HCT116 (cell line): ENCODE measurements around the gene CHSY1. TPM values are rescaled to one million over a fixed set of nuclear protein-coding genes. Genes with fewer than 3 reads are reported as not detected.

ENCODE experiments used
- ATAC-seq: fragments of 200-7000 bp; cut with Tn5 transposase; 2 replicates; pipeline ENCODE4 v1.9.1; 2020; ENCODE audit warnings: mild to moderate bottlenecking, moderate library complexity
- BruUV-seq: library from RNA; stranded (reverse); fragments of 400-500 nt; replicated peaks from 2 replicates; lab custom pipeline; 2021; lab: Mats Ljungman, UMichigan
- CTCF ChIA-PET: fragments of 300-600 bp; sonication (Branson Sonifier 250); formaldehyde crosslinking; loops from one replicate; lab custom pipeline; 2021; ENCODE audit warnings: antibody characterized with exemption; lab: Charles Lee
- POLR2A ChIA-PET: fragments of 300-600, 350-600 bp; sonication (Branson Sonifier 250); formaldehyde crosslinking; loops from one replicate; lab custom pipeline; 2021; ENCODE audit warnings: antibody characterized with exemption; lab: Charles Lee
- RAD21 ChIA-PET, 2 experiments: fragments of 300-600 bp; sonication (Branson Sonifier 250); formaldehyde crosslinking; loops; one replicate each; lab custom pipeline; 2023; ENCODE audit warnings: low total read pairs in 2 of 2; ENCODE audit not compliant: uncharacterized antibody in 2 of 2, unreplicated experiment in 2 of 2, low non-redundant PET in 1 of 2; lab: Charles Lee
- DNase-seq: peaks from one replicate; pipeline ENCODE4 v3.0.0-alpha.2; 2010; ENCODE audit warnings: low read depth, low spot score
- H2AFZ ChIP-seq: fragments of 200-600 bp; shearing (Covaris generic), sonication (generic); 2 replicates; pipeline ENCODE4 v1.6.1; 2017; ENCODE audit warnings: low read depth, mixed run types, mixed read lengths, antibody characterized with exemption, low read length; ENCODE audit not compliant: poor library complexity, severe bottlenecking
- H3K27ac ChIP-seq: 2 replicates; pipeline ENCODE4 v1.5.1; 2012; ENCODE audit warnings: low read depth, low read length
- H3K27me3 ChIP-seq: fragments of 200-600 bp; sonication (generic); 2 replicates; pipeline ENCODE4 v1.6.1; 2016; ENCODE audit warnings: mixed run types, low read length, mixed read lengths; ENCODE audit not compliant: insufficient read depth
- H3K36me3 ChIP-seq, 2 experiments: fragments of 200-500 bp in 1 of 2; fragments of 200-600 bp in 1 of 2; sonication (Bioruptor generic) in 1 of 2; sonication (generic) in 1 of 2; 2 replicates each; pipeline versions ENCODE4 v1.5.1 to v1.6.1; 2014 to 2016; ENCODE audit warnings: low read length in 2 of 2, inconsistent platforms in 1 of 2, mixed read lengths in 1 of 2, mixed run types in 1 of 2; ENCODE audit not compliant: insufficient read depth in 2 of 2, control insufficient read depth in 1 of 2
- H3K4me1 ChIP-seq, 2 experiments: fragments of 200-600 bp in 1 of 2; sonication (generic) in 1 of 2; 2 replicates each; pipeline versions ENCODE4 v1.5.1 to v1.6.1; 2012 to 2017; ENCODE audit warnings: low read length in 2 of 2, inconsistent platforms in 1 of 2, mild to moderate bottlenecking in 1 of 2, mixed read lengths in 1 of 2, mixed run types in 1 of 2, moderate library complexity in 1 of 2; ENCODE audit not compliant: insufficient read depth in 2 of 2, control insufficient read depth in 1 of 2
- H3K4me2 ChIP-seq: fragments of 200-600 bp; sonication (generic); 2 replicates; pipeline ENCODE4 v1.6.1; 2017; ENCODE audit warnings: mixed run types, low read length, mixed read lengths
- H3K4me3 ChIP-seq, 2 experiments: fragments of 200-600 bp in 1 of 2; sonication (generic) in 1 of 2; replicated peaks in 1 of 2; 2 replicates each; pipeline ENCODE4 v1.5.1; 2011 to 2016; ENCODE audit warnings: low read length in 2 of 2, control low read depth in 1 of 2, low read depth in 1 of 2, mild to moderate bottlenecking in 1 of 2, mixed read lengths in 1 of 2, mixed run types in 1 of 2
- H3K79me2 ChIP-seq: fragments of 200-600 bp; sonication (generic); 2 replicates; pipeline ENCODE4 v1.6.1; 2017; ENCODE audit warnings: mild to moderate bottlenecking, mixed run types, low read length, moderate library complexity, mixed read lengths; ENCODE audit not compliant: insufficient read depth
- H3K9ac ChIP-seq: fragments of 200-600 bp; sonication (generic); 2 replicates; pipeline ENCODE4 v1.6.1; 2016; ENCODE audit warnings: low read length, mixed read lengths
- H3K9me2 ChIP-seq: fragments of 200-600 bp; sonication (generic), shearing (Covaris generic); 2 replicates; pipeline ENCODE4 v1.6.1; 2017; ENCODE audit warnings: mixed run types, mild to moderate bottlenecking, moderate library complexity; ENCODE audit not compliant: insufficient read depth
- H3K9me3 ChIP-seq, 2 experiments: fragments of 200-500 bp in 1 of 2; fragments of 200-600 bp in 1 of 2; sonication (Bioruptor generic) in 1 of 2; sonication (generic) in 1 of 2; 2 replicates each; pipeline ENCODE4 v1.6.1; 2014 to 2017; ENCODE audit warnings: low read length in 2 of 2, mixed read lengths in 2 of 2, inconsistent platforms in 1 of 2, low read depth in 1 of 2, mild to moderate bottlenecking in 1 of 2, mixed run types in 1 of 2, moderate library complexity in 1 of 2; ENCODE audit not compliant: control insufficient read depth in 1 of 2, insufficient read depth in 1 of 2
- H4K20me1 ChIP-seq: fragments of 200-600 bp; sonication (generic), shearing (Covaris generic); 2 replicates; pipeline ENCODE4 v1.6.1; 2017; ENCODE audit warnings: mixed run types, mild to moderate bottlenecking, moderate library complexity; ENCODE audit not compliant: insufficient read depth
- ATF3 ChIP-seq: IDR thresholded peaks from 2 replicates; pipeline ENCODE4 v1.6.1; 2012
- EGR1 ChIP-seq: IDR thresholded peaks from 2 replicates; pipeline ENCODE4 v1.6.1; 2012; ENCODE audit warnings: low read depth
- EZH2 ChIP-seq: fragments of 200-600 bp; sonication (generic); IDR thresholded peaks from 2 replicates; pipeline ENCODE4 v1.6.1; 2017; ENCODE audit warnings: antibody characterized with exemption, mixed run types
- EZH2phosphoT487 ChIP-seq: fragments of 200-600 bp; IDR thresholded peaks from 2 replicates; pipeline ENCODE4 v1.6.1; 2018; ENCODE audit warnings: antibody characterized with exemption, borderline replicate concordance
- FOSL1 ChIP-seq: IDR thresholded peaks from 2 replicates; pipeline ENCODE4 v1.6.1; 2012; ENCODE audit warnings: low read depth
- JUND ChIP-seq: IDR thresholded peaks from 2 replicates; pipeline ENCODE4 v1.6.1; 2012
- POLR2AphosphoS5 ChIP-seq: IDR thresholded peaks from 2 replicates; pipeline ENCODE4 v1.6.1; 2011; ENCODE audit warnings: mild to moderate bottlenecking, low read depth, low read length, moderate library complexity
- RAD21 ChIP-seq: IDR thresholded peaks from 2 replicates; pipeline ENCODE4 v1.6.1; 2012; ENCODE audit warnings: low read depth, mild to moderate bottlenecking
- SIN3A ChIP-seq: IDR thresholded peaks from 2 replicates; pipeline ENCODE4 v1.6.1; 2012; ENCODE audit warnings: low read depth
- SP1 ChIP-seq: IDR thresholded peaks from 2 replicates; pipeline ENCODE4 v1.6.1; 2012; ENCODE audit warnings: low read depth
- SRF ChIP-seq: IDR thresholded peaks from 2 replicates; pipeline ENCODE4 v1.6.1; 2012; ENCODE audit warnings: low read depth
- TCF7L2 ChIP-seq: IDR thresholded peaks from 2 replicates; pipeline ENCODE4 v1.7.0; 2011; ENCODE audit warnings: borderline replicate concordance, inconsistent platforms; ENCODE audit not compliant: insufficient read depth, insufficient read length; ENCODE audit errors: extremely low read depth
- YY1 ChIP-seq: IDR thresholded peaks from 2 replicates; pipeline ENCODE4 v1.6.1; 2011; ENCODE audit warnings: low read length, low read depth, moderate library complexity, mild to moderate bottlenecking; ENCODE audit not compliant: insufficient replicate concordance; ENCODE audit errors: extremely low read depth
- ZFX ChIP-seq: fragments of 450-650 bp; IDR thresholded peaks from 2 replicates; pipeline ENCODE4 v1.6.1; 2017
- ZNF274 ChIP-seq: fragments of 200-500 bp; sonication (Bioruptor generic); IDR thresholded peaks from 2 replicates; pipeline ENCODE4 v1.6.1; 2014; ENCODE audit warnings: mild to moderate bottlenecking, low read depth, low read length, inconsistent platforms
- intact Hi-C: fragments of 100-400 bp; cut with micrococcal nuclease; formaldehyde crosslinking; loops from 2 replicates; pipeline ENCODE4 v1.10.0; 2022
- total RNA-seq: library from RNA; stranded (reverse); gene quantifications from one replicate; pipeline ENCODE4 v1.2.1, GENCODE V29; 2021; ENCODE audit not compliant: unreplicated experiment
- TF ChIP-seq, protein P1 (sequence below), 3 experiments: fragments of 200-600 bp in 1 of 3; sonication (generic) in 1 of 3; IDR thresholded peaks in 2 of 3; conservative IDR thresholded peaks in 1 of 3; 2 replicates each; pipeline ENCODE4 v1.5.1; 2012 to 2017; ENCODE audit warnings: low read depth in 2 of 3, low read length in 2 of 3, antibody characterized with exemption in 1 of 3, borderline replicate concordance in 1 of 3, control low read depth in 1 of 3, mild to moderate bottlenecking in 1 of 3, mixed read lengths in 1 of 3, mixed run types in 1 of 3, moderate library complexity in 1 of 3; ENCODE audit not compliant: insufficient read depth in 1 of 3
- TF ChIP-seq, protein P2 (sequence below): IDR thresholded peaks from 2 replicates; pipeline ENCODE4 v1.6.1; 2012

Gene CHSY1
- total RNA-seq, 1 experiment from 2014 or later: 25.4 TPM

DNA sequence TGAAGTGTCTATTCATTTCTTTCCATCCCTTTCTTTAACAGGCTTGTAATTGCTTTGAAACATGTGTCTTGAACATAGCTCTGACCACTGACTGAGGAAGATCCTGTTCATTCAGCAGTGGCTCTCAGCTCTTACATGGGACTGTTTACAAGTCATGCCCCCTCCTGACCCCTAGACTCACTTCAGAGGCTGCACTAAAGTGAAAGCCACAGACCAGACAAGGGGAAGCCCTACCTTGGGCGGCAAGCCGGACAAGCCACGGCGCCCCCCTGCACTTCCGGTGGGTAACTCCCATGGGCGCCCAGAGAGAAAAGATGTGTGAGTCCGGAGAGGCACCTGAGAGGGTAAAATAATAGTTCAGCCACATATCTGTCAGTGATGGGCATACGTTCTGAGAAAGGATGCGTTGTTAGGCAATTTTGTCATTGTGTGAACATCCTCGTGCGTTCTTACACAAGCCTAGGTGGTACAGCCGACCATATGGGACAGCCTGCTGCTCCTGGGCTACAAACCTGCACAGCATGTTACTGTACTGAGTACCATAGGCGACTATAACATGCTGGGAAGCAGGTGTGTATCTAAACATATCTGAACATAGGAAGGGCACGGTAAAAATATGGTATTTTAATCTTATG lies 116.2 kb downstream of the CHSY1 start:
- Histone ChIP-seq H2AFZ (no peak overlapping the region), H3K4me1 (no peaks in the 10 kb centered on the region), H3K36me3 (no peaks in the 10 kb centered on the region), H3K9me3 (no peaks in the 10 kb centered on the region), H3K4me2 (no peak overlapping the region), H3K4me3 (no peak overlapping the region), H3K27ac (no peak overlapping the region), H3K9ac (no peak overlapping the region), H4K20me1 (no peaks in the 10 kb centered on the region), H3K79me2 (no peaks in the 10 kb centered on the region), H3K9me2 (no peaks in the 10 kb centered on the region), H3K27me3 (no peaks in the 10 kb centered on the region)
- no peak for ATAC-seq
- intact Hi-C loops: no loop called here
- POLR2A ChIA-PET: no interaction called here
- TF ChIP-seq, protein P1, sequence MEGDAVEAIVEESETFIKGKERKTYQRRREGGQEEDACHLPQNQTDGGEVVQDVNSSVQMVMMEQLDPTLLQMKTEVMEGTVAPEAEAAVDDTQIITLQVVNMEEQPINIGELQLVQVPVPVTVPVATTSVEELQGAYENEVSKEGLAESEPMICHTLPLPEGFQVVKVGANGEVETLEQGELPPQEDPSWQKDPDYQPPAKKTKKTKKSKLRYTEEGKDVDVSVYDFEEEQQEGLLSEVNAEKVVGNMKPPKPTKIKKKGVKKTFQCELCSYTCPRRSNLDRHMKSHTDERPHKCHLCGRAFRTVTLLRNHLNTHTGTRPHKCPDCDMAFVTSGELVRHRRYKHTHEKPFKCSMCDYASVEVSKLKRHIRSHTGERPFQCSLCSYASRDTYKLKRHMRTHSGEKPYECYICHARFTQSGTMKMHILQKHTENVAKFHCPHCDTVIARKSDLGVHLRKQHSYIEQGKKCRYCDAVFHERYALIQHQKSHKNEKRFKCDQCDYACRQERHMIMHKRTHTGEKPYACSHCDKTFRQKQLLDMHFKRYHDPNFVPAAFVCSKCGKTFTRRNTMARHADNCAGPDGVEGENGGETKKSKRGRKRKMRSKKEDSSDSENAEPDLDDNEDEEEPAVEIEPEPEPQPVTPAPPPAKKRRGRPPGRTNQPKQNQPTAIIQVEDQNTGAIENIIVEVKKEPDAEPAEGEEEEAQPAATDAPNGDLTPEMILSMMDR (IDR thresholded peaks at IDR 0.05 in 2 of 3, conservative IDR thresholded peaks at IDR 0.05 in 1 of 3; ENCODE audit: borderline replicate concordance in 1 of 3, insufficient read depth in 1 of 3, low read depth in 2 of 3, low read length in 2 of 3): no peak
- TF ChIP-seq ATF3 (no peak), FOSL1 (no peak), SP1 (no peak), TCF7L2 (no peak)
- CTCF ChIA-PET: no interaction called here
- RAD21 ChIA-PET: no interaction called here
- DNase-seq: no peak
- no TSS peak for BruUV-seq

DNA sequence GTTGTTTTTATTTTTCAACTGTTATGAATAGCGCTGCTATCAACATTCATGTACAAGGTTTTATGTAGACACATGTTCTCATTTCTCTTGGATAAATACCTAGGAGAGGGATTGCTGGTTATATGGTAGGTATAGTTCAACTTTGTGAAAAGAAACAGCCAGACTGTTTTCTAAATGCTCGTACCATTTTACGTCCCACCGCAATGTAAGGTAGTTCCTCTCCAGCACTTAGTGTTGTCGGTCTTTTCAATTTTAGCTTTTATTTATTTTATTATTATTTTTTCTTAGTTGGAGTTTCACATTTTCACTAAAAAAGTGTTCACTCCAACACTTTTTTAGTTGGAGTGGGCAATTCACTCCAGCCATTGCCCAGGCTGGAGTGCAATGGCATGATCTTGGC lies 117.1 kb downstream of the CHSY1 start:
- ChIA-PET CTCF (no interaction called here), POLR2A (no interaction called here), RAD21 (no interaction called here)
- H2AFZ ChIP-seq: no peak overlapping the region
- no peaks in the 10 kb centered on the region for H4K20me1 ChIP-seq
- BruUV-seq: no TSS peak
- DNase-seq (no peak), ATAC-seq (no peak)
- H3K4me3 ChIP-seq: no peak overlapping the region
- no peaks in the 10 kb centered on the region for H3K9me3 ChIP-seq
- no peaks in the 10 kb centered on the region for H3K9me2 ChIP-seq
- H3K36me3 ChIP-seq: no peaks in the 10 kb centered on the region
- intact Hi-C loops: no loop called here
- H3K79me2 ChIP-seq: no peaks in the 10 kb centered on the region
- H3K4me1 ChIP-seq: no peaks in the 10 kb centered on the region
- H3K27ac ChIP-seq: no peak overlapping the region
- H3K27me3 ChIP-seq: 0 out of 2 replicates have a peak, but pooled peaks cover 5% of the 10 kb centered on the region
- H3K4me2 ChIP-seq: no peak overlapping the region
- H3K9ac ChIP-seq: no peak overlapping the region
- TF ChIP-seq ZFX: no peak
- no peak for TF ChIP-seq RAD21
- TF ChIP-seq SRF: no peak
- TF ChIP-seq TCF7L2: no peak
- TF ChIP-seq SIN3A: no peak
- no peak for TF ChIP-seq ZNF274
- no peak for TF ChIP-seq POLR2AphosphoS5
- no peak for TF ChIP-seq EZH2phosphoT487
- TF ChIP-seq EZH2: no peak
- no peak for TF ChIP-seq YY1
- TF ChIP-seq JUND: no peak
- TF ChIP-seq, protein P2, sequence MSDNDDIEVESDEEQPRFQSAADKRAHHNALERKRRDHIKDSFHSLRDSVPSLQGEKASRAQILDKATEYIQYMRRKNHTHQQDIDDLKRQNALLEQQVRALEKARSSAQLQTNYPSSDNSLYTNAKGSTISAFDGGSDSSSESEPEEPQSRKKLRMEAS: no peak
- no peak for TF ChIP-seq ATF3
- TF ChIP-seq EGR1: no peak
